ENCODE results near the gene MTHFD2L. TPM values are rescaled to one million over a fixed set of nuclear protein-coding genes. Genes with fewer than 3 reads are reported as not detected.

Gene MTHFD2L
- total RNA-seq, 4 donors from 2014 or later, result 11.4 to 23.7 (median 17.8) TPM

DNA sequence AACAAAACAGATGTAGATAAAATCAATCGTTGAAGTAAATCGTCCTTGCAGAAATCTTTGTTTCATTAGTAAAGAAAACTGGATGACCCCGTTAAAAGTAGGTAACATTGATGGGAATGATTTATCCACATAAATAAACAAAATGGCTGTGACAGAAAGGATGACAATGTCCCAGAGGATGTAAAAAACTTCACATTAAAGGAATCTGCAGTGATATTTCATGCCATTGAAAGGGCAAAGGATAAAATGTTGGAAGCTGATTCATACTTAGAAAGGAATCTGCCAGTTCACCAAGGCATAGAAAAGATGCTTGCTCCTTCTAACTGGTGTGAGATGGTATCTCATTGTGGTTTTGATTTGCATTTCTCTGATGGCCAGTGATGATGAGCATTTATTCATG, 126.1 kb downstream of the MTHFD2L start:
- no peak for DNase-seq (ENCODE audit: low spot score in 2 of 2)
- H3K36me3 ChIP-seq, result peaks cover 0 to 19% (median 0%) of the 10 kb centered on the region in 3 donors
- H3K4me3 ChIP-seq, result no peak overlapping the region
- WGBS, 2 donors, result 77 to 81% methylated on average over 3 of the region's 3 CpGs
- no peaks in the 10 kb centered on the region for H3K27me3 ChIP-seq
- H3K4me1 ChIP-seq, result no peaks in the 10 kb centered on the region
- H3K9me3 ChIP-seq, result no peaks in the 10 kb centered on the region
- TF ChIP-seq EP300 (IDR thresholded peaks at IDR 0.05) (no peak), CTCF (IDR thresholded peaks at IDR 0.05) (no peak), POLR2A (IDR thresholded peaks at IDR 0.05) (no peak)
- no peak overlapping the region for H3K27ac ChIP-seq

GRCh38 chr4:74287164-74287563, 129.2 kb downstream of the MTHFD2L start:
- WGBS, 2 donors, result 86 to 97% methylated on average over 1 of the region's 1 CpG
- TF ChIP-seq EP300 (IDR thresholded peaks at IDR 0.05), result no peak
- no peak for TF ChIP-seq CTCF (IDR thresholded peaks at IDR 0.05)
- no peak for TF ChIP-seq POLR2A (IDR thresholded peaks at IDR 0.05)

DNA sequence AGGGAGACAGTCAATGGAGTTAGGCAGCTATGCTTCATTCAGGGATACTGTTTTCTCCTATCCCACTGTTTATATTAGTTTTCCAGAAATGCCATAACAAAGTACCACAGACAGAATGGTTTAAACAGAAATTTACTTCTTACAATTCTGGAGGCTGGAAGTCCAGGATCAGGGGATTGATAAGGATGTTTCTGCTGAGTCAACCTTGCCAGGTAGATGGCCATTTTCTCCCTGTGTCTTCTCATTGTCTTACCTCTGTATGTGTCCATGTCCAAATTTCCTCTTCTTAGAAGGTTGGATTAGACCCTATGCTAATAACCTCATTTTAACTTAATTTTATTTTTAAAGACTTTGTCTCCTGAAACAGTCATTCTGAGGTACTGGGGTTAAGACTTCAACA, 129.9 kb downstream of the MTHFD2L start:
- H3K4me1 ChIP-seq, result no peaks in the 10 kb centered on the region
- no peak overlapping the region for H3K27ac ChIP-seq
- DNase-seq (ENCODE audit: low spot score in 2 of 2), result no peak
- H3K9me3 ChIP-seq, result peaks cover 0 to 4% (median 0%) of the 10 kb centered on the region in 4 donors
- H3K4me3 ChIP-seq, result no peak overlapping the region
- TF ChIP-seq EP300 (IDR thresholded peaks at IDR 0.05) (no peak), POLR2A (IDR thresholded peaks at IDR 0.05) (no peak), CTCF (IDR thresholded peaks at IDR 0.05) (no peak)
- H3K27me3 ChIP-seq, result no peaks in the 10 kb centered on the region
- H3K36me3 ChIP-seq, result peaks cover 0 to 29% (median 0%) of the 10 kb centered on the region in 3 donors

More at GRCh38 chr4:74287164-74287563, 129.2 kb downstream of the MTHFD2L start:
- DNase-seq (ENCODE audit: low spot score in 2 of 2), result no peak
- Histone ChIP-seq H3K36me3 (peaks cover 0 to 23% (median 0%) of the 10 kb centered on the region in 3 donors), H3K4me1 (no peaks in the 10 kb centered on the region), H3K27ac (no peak overlapping the region), H3K4me3 (no peak overlapping the region), H3K9me3 (no peaks in the 10 kb centered on the region), H3K27me3 (no peaks in the 10 kb centered on the region)

DNA sequence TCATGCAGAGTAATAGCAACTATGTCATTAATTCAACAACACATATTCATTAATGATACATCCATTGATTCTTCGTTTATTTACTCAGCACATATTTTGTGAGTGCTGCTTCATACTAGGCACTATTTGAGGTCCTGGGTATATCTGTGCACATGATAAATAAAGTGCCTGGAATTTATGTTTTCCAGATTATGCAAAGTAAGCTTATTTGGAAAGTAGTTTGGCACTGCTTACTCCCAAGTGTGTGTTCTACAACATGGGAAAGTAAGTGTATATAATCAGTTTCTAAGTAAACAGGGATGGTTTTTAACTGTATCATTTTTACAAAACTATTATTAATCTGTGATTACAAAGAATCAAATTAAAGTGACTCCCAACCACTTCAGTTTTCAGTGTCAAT, 133.6 kb downstream of the MTHFD2L start:
- Histone ChIP-seq H3K27ac (no peak overlapping the region), H3K27me3 (no peaks in the 10 kb centered on the region), H3K4me3 (no peak overlapping the region), H3K36me3 (peaks cover 0 to 34% (median 0%) of the 10 kb centered on the region in 3 donors), H3K9me3 (peaks cover 0 to 4% (median 0%) of the 10 kb centered on the region in 4 donors), H3K4me1 (no peaks in the 10 kb centered on the region)
- WGBS, 2 donors, result 81 to 88% methylated on average over 1 of the region's 1 CpG
- DNase-seq (ENCODE audit: low spot score in 2 of 2), result no peak
- no peak for TF ChIP-seq EP300 (IDR thresholded peaks at IDR 0.05)
- TF ChIP-seq POLR2A (IDR thresholded peaks at IDR 0.05), result no peak
- no peak for TF ChIP-seq CTCF (IDR thresholded peaks at IDR 0.05)

DNA sequence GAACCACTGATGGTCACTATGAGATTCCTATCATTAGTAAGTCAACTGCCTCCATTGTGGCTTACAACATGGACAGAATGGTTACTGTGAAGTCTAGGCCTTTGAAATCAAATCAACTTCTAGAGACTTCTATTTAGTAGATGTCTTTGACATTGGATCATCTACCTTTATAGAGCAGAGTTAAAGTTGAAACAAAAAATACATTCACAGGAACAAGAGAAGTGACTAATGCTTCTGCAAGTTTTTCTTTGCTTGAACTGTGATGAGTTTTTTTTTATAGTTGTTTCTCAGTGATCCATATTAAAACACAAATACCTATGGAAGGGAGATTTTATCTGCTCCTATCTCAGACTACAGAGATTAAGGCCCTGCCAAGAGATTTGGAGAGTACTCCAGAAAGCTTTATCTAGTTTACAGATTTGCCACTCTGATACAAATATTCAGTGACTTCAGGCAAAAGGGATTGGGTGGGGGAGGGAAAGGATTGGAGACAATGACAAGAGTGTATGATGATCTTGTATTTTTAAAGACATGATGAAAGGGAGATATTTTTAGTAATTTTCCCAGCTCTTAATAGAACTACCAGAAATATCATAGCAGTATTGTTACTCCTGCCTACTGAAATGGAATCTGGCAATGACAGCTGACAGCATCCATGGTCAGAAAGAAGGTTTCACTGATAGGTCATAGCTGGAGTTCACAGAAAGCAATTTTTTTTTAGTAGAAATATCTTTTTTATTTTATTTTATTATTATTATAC, 134.4 kb downstream of the MTHFD2L start:
- Histone ChIP-seq H3K4me1 (no peaks in the 10 kb centered on the region), H3K27me3 (no peaks in the 10 kb centered on the region), H3K36me3 (peaks cover 0 to 34% (median 0%) of the 10 kb centered on the region in 3 donors), H3K9me3 (peaks cover 0 to 4% (median 0%) of the 10 kb centered on the region in 4 donors), H3K27ac (no peak overlapping the region), H3K4me3 (no peak overlapping the region)
- no peak for DNase-seq (ENCODE audit: low spot score in 2 of 2)
- TF ChIP-seq EP300 (IDR thresholded peaks at IDR 0.05), result no peak
- no peak for TF ChIP-seq CTCF (IDR thresholded peaks at IDR 0.05)
- no peak for TF ChIP-seq POLR2A (IDR thresholded peaks at IDR 0.05)
